B cell (primary cell): ENCODE data around the gene BMP8A.

Source experiments
- CTCF ChIP-seq: fragments of 200-600 bp; IDR thresholded peaks from one replicate; pipeline ENCODE4 v1.8.0; 2022; ENCODE audit warnings: antibody characterized with exemption, mild to moderate bottlenecking
- EZH2 ChIP-seq: IDR thresholded peaks from 2 replicates; pipeline ENCODE4 v1.6.1; 2012; ENCODE audit warnings: borderline replicate concordance, low read depth, mild to moderate bottlenecking, moderate library complexity, low read length; ENCODE audit not compliant: insufficient read depth, poor library complexity, severe bottlenecking

GRCh38 chr1:39509360-39510009 is 18.0 kb downstream of the BMP8A start:
- TF ChIP-seq CTCF (no peak), EZH2 (no peak)
